Tibial nerve (tissue), 3 donors: ENCODE results near the gene ACAP1.

Experiments used
- CTCF ChIP-seq, 5 experiments: fragments of 200-600 bp in 3 of 5; fragments of 450-650 bp in 2 of 5; sonication (generic) in 3 of 5; IDR thresholded peaks; one replicate each; pipeline ENCODE4 v1.5.1; 2016 to 2019; ENCODE audit warnings: antibody characterized with exemption in 5 of 5, mild to moderate bottlenecking in 3 of 5, moderate library complexity in 2 of 5
- POLR2A ChIP-seq, 2 donors: fragments of 450-650 bp; IDR thresholded peaks; one replicate each; pipeline ENCODE4 v1.6.1; 2017; ENCODE audit warnings: antibody characterized with exemption in 2 of 2, mild to moderate bottlenecking in 2 of 2, moderate library complexity in 2 of 2

DNA sequence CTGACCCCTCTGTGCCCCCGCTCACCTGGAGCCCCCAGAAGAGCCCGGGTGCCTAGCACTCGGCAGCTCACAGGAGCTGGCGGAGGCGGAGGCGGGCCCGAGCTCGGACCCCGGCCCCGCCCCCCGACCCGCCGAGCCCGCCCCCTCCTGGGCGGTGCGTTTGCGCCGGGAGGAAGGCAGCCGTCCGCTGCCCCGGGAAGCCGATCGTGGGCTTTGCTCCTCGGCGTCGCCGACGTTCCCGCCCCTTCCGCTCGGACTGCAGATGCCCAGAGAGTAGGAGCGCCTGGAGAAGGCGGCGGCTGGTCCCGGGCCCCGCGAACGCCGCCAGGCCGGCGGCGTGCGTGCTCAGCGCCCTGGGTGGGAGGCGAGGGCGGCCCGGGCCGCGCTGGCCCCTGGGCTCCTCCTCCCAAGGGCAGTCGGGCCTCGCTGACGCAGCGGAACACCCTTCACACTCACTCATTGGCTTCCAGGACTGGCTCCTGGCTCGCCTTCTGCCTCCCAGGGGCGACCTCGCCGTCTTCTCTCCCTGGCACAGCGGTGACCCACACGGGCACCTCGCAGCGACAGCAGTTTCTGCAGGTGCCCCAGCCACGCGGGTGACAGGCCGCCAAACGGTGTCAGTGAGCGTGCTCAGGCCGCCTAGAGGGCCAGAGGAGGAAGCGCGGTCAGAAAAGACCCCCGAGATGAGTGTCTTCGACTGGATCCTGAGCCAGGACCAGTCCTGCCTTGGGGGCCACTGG lies 58.3 kb downstream of the ACAP1 start, which contains the start of gene PLSCR3:
- TF ChIP-seq POLR2A (IDR thresholded peaks at IDR 0.05), result peak; percentile 83 to 90
- peak in 4 of 5 experiments; percentile 28 to 72 (median 52) for TF ChIP-seq CTCF (IDR thresholded peaks at IDR 0.05)
